HG03342 (cell line): Measurements from ENCODE around the gene TSPAN32.

ENCODE experiments used
- ATAC-seq: cut with Tn5 transposase; IDR thresholded peaks from one replicate; pipeline ENCODE4 v1.9.1; 2021; ENCODE audit warnings: mild to moderate bottlenecking, moderate library complexity; ENCODE audit not compliant: unreplicated experiment

TSPAN32 gene, protein sequence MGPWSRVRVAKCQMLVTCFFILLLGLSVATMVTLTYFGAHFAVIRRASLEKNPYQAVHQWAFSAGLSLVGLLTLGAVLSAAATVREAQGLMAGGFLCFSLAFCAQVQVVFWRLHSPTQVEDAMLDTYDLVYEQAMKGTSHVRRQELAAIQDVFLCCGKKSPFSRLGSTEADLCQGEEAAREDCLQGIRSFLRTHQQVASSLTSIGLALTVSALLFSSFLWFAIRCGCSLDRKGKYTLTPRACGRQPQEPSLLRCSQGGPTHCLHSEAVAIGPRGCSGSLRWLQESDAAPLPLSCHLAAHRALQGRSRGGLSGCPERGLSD

DNA sequence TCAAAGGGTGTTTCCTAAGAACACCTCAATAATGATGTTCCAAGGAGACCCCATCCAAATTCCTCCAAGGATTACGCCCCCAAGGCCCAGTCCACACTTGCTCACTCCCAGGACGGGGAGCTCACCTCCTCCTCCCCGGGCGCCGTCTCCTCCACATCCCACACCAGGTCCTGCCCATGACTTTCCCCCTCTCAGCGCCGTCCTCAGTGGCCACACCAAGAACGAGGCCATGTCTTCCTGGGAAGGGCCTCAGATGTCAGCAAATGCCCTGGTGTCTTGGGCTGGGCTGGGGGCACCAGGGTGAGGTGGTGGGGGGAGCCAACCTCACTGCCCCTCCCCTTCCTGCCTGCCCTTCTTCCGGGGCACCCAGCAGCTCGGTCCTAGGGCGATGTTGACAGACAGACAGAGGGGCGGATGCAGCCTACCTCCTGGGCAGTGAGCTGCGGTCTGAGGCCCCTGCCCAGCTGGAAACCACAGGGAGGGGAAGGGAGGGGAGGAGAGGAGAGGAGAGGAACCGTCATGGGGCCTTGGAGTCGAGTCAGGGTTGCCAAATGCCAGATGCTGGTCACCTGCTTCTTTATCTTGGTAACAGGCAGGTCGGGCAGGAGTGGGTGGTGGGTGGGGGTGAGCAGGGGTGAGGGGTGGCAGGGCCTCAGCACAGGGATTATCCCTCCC is at the start of gene TSPAN32, which contains the start of gene C11orf21:
TSS of gene TSPAN32 (plus strand) at position 383 of the 675 bp plus-strand sequence. CDS start at position 520, 137 bp downstream.
TSS of gene C11orf21 (minus strand) at position 288 of the 675 bp plus-strand sequence. CDS start at position 178, 110 bp downstream.
- ATAC-seq: peak; percentile 62

GRCh38 chr11:2252018-2252417 is 49.8 kb upstream of the TSPAN32 start:
- ATAC-seq: no peak

DNA sequence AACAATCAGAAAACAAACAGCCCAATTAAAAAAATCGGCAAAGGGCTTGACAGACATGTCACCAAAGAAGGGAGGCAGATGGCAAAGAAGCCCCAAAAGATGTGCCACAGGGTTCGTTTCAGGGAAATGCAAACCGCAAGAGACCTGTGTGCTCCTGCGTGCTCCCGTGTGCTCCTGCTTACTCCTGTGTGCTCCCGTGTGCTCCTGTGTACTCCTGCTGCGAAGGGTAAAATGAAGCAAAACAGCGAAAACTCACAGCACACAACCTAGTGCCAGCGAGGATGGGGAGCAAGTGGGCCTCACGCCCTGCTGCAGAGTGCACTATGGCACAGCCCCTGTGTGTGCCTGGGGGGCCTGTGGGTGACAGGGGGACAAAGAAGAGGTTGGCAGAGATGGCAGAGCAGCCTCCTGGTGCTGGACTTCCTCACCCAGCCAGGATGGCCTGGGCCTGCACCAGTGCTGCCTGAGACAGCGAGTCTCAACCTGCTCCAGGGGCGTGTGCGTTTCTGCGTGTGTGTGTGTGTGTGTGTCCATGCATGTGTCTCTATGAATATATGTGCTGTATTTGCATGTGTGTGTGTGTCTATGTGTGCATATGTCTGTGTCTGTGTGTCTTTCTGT is 45.4 kb upstream of the TSPAN32 start:
- no peak for ATAC-seq

DNA sequence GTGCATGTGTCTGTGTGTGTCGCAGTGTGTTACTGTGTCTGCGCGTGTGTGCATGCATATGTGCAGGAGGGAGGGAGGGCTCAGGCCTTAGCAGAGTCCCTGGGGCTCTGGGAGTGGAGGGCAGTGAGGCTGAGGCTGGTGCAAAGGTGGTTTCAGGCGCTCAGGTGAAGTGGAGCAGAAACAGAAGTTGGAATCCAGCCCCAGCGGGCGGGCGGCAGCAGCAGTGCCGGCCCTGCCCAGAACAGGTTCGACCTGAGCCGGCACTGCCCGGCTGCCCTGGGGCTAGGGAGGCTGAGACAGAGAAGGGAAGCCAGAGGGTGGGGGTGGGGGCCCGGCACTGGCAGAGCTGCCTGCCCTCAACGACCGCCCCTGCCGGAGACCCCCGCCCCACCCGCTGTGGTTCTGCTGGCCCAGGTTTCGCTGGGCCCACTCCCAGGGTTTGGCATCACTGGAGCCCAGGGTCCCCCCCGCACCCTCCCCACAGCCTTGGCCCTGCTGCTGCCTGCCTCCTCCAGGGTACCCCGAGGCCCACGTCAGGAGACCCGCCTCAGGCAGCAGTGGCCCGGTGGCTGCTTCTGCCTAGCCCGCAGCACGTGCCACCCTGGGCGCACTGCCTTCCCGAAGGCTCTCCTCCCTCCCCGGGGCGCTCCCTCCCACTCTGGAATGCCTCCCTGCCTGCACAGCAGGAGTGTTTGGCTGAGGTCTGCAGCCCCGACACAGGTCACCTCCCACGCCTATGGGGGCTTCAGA is 44.7 kb upstream of the TSPAN32 start:
- no peak for ATAC-seq

DNA sequence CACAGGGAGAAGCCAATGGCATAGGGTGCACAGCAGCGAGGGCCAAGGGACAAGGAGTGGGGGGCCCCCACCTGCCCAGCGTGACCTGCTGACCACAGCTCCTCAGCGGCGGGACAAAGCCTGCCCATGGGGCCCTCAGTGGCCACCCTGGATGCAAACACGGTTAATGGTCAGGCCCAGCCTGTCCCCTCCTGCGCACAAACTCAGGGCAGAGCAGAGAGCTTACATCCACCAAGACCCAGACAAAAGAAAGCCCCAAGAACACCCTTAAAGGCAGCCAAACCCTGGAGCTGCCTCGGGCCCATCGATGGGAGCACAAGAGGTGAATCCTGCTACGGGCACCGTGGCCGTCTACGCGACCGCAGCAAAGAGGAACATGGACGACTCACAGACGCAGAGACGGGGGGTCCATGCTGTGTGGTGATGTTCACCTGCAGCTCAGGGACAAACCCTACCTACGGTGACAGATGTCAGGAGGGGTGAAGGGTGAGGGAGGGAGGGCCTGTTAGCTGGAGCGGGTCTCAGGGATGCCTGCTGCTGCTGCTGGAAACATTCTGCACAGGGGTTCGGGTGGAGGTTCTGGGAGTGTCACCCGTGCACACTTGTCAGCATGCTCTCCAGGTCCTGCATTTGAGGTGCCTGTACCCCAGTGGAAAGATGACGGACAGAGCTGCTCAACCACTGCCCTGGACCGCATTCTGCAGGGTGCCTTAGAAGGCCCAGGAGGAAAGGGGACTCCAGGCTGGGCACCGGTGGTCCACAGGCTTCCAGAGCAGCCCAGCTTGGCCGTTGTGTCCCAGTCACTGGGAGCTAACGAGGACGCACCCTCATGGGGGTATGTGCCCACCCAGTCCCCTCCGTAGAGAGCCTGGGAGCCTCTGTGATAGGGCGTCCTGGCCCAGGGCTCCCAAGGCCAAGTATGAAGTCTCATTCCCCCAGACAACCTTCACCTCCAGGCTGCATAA is 43.0 kb upstream of the TSPAN32 start:
- no peak for ATAC-seq

DNA sequence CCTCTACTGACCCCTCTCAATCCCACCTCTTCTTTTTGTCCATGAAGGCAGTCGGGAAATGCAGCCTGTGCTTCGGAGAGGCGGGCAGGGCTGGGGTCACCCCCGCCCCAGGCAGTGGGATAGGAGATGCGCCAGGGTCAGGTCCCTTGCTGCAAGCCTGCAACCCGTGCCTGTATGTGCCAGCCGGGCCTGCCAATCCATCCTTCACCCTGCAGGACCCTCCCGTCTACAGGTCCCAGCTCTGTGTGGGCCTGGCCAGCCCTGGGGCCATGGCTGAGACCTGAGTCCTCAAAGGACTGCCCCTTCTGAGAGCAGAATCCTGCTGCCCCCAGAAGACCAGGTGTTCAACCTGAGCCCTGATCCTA is 42.4 kb upstream of the TSPAN32 start:
- no peak for ATAC-seq

- no peak for ATAC-seq
Observed at GRCh38 chr11:2259897-2260451, 41.8 kb upstream of the TSPAN32 start.

DNA sequence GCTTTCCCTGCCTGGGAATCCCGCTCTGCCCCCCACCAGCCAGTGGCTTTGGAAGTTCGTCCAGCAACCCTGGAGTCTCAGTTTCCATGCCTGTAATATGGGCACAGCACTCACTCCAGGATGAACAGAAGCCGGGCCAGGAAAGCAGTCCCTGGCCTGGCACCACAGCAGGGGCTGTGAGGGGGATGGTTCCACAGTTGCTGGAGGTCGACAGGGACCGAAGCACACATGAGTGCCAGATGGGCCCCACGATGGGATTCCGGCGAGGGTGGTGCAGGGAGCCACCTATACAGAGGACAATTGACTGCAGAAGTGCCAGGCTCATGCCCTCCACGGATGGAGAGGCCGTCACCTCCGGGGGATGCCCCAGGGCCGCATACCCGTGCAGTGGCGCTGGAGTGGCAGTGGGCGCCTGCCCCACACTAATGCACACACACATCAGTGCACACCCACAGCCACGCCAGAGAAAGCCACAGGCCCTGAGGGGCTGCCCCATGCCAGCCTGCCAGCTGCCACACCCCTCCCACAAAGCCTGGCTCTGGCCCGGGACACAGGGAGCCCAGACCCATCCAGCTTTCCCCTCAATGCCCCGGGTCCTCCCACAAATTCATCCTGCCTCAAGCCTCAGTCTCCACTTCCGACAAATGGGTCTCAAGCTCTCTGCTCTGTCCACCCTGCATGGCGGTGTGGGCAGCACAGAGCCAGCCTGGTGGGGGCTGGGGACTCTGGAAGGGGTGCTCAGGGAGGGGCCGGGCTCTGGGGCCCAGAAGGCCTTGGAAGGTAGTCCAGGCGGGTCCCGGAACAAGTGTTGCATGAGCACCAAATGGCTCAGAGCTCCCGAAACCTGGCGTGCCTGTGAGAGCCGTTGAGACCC is 41.1 kb upstream of the TSPAN32 start:
- no peak for ATAC-seq

DNA sequence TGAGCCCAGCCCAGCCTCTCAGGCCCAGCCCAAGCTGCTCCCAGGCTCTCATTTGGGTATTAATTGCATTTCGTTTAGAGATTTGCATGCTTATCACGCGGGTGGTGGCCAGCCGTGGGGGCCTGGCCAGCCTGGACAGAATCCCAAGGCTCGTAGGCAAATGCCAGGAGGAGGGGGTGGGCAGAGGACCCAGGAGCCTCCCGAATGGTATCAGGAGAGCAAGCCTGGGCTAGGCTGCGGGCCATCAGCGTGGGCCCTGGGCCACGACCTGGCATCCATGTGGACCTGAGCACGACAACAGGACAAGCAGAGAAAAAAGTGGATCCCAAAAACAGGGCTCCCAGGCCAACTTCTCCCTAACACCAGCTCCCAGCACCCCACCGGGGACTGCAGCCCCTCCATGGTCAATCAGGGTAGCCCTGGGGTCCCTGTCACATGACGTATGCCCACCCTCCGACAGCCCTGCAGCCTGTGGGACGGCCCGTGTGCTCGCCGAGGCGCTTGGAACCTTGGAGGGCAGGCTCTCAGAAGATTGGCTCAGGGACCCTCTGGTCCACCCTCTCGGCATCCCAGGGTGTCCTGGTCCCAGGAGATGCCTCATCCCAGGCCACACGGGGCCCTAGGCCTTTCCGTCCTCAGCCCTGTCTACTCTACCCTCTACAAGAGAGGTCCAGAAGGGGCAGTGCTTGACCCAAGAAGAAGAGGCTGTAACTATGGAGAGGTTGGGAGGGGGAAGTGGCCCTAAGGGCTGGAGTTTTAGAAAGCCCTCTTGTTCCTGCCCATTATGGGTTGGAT is 40.2 kb upstream of the TSPAN32 start:
- ATAC-seq: no peak

DNA sequence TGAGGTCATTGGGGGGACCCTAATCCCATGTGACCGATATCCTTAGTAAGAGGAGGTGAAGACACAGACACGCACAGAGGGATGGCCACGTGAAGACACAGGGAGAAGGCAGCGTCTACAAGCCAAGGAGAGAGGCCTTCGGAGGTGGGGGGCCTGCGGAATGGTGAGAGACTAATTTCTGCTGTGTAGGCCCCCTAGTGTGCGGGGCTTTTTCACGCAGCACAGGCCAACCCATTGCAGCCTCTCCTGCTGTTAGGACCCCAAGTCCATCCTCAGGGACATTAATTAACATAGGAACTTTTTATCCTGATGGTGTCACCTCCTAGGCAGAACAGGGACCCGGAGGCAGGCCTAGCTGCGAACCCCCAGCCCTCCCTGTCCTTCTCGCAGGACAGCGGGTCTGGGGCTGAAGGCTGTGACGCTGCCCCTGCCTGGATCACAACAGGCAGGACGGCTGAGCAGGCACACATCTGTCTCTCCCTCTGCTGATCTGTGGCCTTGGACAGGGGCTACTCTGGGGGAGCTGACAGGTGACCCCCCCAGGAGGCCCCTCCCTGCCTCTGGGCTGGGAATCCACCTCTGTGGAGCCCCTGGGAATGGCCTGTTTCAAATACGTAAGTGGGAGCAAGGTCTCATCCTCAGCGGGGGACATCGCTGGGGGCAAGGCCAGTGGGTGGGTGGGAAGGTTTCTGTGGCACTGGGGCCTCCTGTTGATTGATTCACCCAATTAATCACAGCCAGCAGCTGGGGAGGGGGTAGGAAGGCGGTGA is 39.3 kb upstream of the TSPAN32 start:
- no peak for ATAC-seq

DNA sequence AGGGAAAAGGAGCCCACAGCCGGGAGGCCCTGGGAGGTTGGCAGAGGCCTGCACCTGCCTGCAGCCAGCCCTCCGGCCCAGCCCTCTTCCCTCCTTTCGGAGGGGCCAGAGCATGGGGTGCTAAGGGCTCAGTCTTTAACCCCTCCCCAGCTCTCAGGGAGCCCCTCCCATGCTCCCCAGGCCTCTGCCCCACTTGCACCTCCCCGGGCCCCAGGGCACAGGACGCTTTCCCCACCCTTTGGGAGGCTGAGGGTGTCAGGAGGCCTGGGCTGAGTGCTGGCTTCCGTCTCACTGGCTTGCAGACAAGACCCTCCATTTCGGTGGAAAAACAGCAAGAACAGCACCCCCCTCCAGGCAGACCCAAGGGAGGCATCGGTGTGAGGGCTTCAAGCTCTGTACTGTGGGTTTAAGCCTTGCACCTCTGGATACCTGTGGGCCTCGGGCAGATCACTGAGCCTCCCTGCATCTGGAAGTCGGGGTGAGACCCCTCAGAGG is 38.7 kb upstream of the TSPAN32 start:
- no peak for ATAC-seq

GRCh38 chr11:2263724-2264360 is 38.0 kb upstream of the TSPAN32 start:
- ATAC-seq: no peak

GRCh38 chr11:2264366-2265053 is 37.3 kb upstream of the TSPAN32 start:
- ATAC-seq: no peak

GRCh38 chr11:2265396-2265795 is 36.4 kb upstream of the TSPAN32 start:
- ATAC-seq: peak; percentile 66

- no peak for ATAC-seq
Observed at GRCh38 chr11:2265854-2266585, 35.8 kb upstream of the TSPAN32 start.
